Fibroblast of lung (primary cell): ENCODE data around the gene ZCCHC14. TPM values are rescaled to one million over a fixed set of nuclear protein-coding genes. Genes with fewer than 3 reads are reported as not detected.

ENCODE experiments used
- DNase-seq, 2 donors: peaks; one replicate each; pipeline versions ENCODE4 v3.0.0 to v3.0.0-alpha.2; 2010; ENCODE audit warnings: low read depth in 2 of 2
- H2AFZ ChIP-seq: 2 replicates; pipeline ENCODE4 v1.5.1; 2012; ENCODE audit warnings: low read length, control low read depth, inconsistent platforms
- H3K27ac ChIP-seq: 2 replicates; pipeline ENCODE4 v1.5.1; 2011; ENCODE audit warnings: low read length, control low read depth; ENCODE audit not compliant: insufficient read depth
- H3K27me3 ChIP-seq: 2 replicates; pipeline ENCODE4 v1.5.1; 2011; ENCODE audit warnings: mild to moderate bottlenecking, low read length; ENCODE audit not compliant: control insufficient read depth, insufficient read depth
- H3K36me3 ChIP-seq: 2 replicates; pipeline ENCODE4 v1.5.1; 2011; ENCODE audit warnings: low read length; ENCODE audit not compliant: control insufficient read depth, insufficient read depth
- H3K4me1 ChIP-seq: 2 replicates; pipeline ENCODE4 v1.5.1; 2011; ENCODE audit warnings: low read length; ENCODE audit not compliant: control insufficient read depth, insufficient read depth; ENCODE audit errors: extremely low read depth
- H3K4me2 ChIP-seq: 2 replicates; pipeline ENCODE4 v1.5.1; 2011; ENCODE audit warnings: low read length, control low read depth; ENCODE audit not compliant: insufficient read depth; ENCODE audit errors: extremely low read depth
- H3K4me3 ChIP-seq, 4 experiments: fragments of 200-600 bp in 1 of 4; sonication (generic) in 1 of 4; replicated peaks in 1 of 4; 2 replicates each; pipeline ENCODE4 v1.5.1; 2011 to 2016; ENCODE audit warnings: low read length in 4 of 4, low read depth in 3 of 4, mild to moderate bottlenecking in 3 of 4, control low read depth in 2 of 4, inconsistent platforms in 1 of 4, mixed read lengths in 1 of 4; ENCODE audit not compliant: insufficient read depth in 1 of 4; ENCODE audit errors: control extremely low read depth in 1 of 4
- H3K79me2 ChIP-seq: 2 replicates; pipeline ENCODE4 v1.5.1; 2012; ENCODE audit warnings: mild to moderate bottlenecking, low read length, inconsistent platforms; ENCODE audit not compliant: control insufficient read depth, insufficient read depth
- H3K9ac ChIP-seq: 2 replicates; pipeline ENCODE4 v1.5.1; 2011; ENCODE audit warnings: mild to moderate bottlenecking, low read length, control low read depth; ENCODE audit not compliant: insufficient read depth
- H3K9me3 ChIP-seq: 2 replicates; pipeline ENCODE4 v1.5.1; 2012; ENCODE audit warnings: low read depth, low read length; ENCODE audit not compliant: control insufficient read depth, insufficient read depth
- H4K20me1 ChIP-seq: 2 replicates; pipeline ENCODE4 v1.5.1; 2011; ENCODE audit warnings: low read length; ENCODE audit not compliant: control insufficient read depth, insufficient read depth; ENCODE audit errors: extremely low read depth
- EZH2 ChIP-seq: IDR thresholded peaks from 2 replicates; pipeline ENCODE4 v1.5.1; 2012; ENCODE audit warnings: low read length, control low read depth, mild to moderate bottlenecking; ENCODE audit errors: missing control alignments
- polyA plus RNA-seq, 2 donors: library from polyadenylated mRNA; depleted of rRNA in 1 of 2; stranded (reverse) in 1 of 2; unstranded in 1 of 2; fragments of >200 nt; gene quantifications; 2 replicates each; pipeline ENCODE4 v1.2.1, GENCODE V29; 2011 to 2012; ENCODE audit warnings: missing spikeins in 1 of 2
- total RNA-seq: library from RNA; depleted of rRNA; stranded (reverse); fragments of >200 nt; gene quantifications from 2 replicates; pipeline ENCODE4 v1.2.1, GENCODE V29; 2014
- TF ChIP-seq, protein P1 (sequence below), 2 donors: IDR thresholded peaks in 1 of 2; conservative IDR thresholded peaks in 1 of 2; 1 replicate in 1 of 2; 2 replicates in 1 of 2; pipeline ENCODE4 v1.5.1; 2011 to 2012; ENCODE audit warnings: low read length in 2 of 2, control low read depth in 1 of 2, inconsistent platforms in 1 of 2, low read depth in 1 of 2, mild to moderate bottlenecking in 1 of 2

The ZCCHC14 gene
- total and polyA plus RNA-seq, 2 donors (not counting 1 experiment from before 2014, with no cell fraction given) = 6.4 to 16.3 TPM

DNA sequence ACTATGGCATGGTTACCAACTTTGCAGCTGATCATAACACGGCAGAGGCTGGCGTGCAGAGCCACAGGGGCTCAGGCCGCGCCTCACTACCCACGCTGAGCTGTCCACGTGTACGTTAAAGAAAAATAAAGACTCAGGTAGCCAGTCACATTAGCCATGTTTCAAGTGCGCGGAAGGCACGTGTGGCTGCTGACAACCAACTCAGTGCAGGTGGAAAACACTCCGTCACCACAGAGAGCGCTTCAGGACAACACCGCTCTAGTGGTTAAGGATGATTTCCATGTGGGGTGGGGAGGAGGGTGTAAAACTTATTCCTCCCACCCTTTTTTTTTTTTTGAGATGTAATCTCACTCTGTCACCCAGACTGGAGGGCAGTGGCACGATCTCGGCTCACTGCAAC is 33.8 kb downstream of the ZCCHC14 start:
- Histone ChIP-seq H3K4me2 (no peak overlapping the region), H3K27me3 (no peaks in the 10 kb centered on the region), H3K27ac (peak overlapping the region; percentile 94), H4K20me1 (no peaks in the 10 kb centered on the region), H3K9me3 (no peaks in the 10 kb centered on the region), H3K79me2 (peaks cover 29% of the 10 kb centered on the region), H3K4me3 (no peak overlapping the region), H3K9ac (no peak overlapping the region), H3K36me3 (peaks cover 5% of the 10 kb centered on the region), H3K4me1 (peaks cover 23% of the 10 kb centered on the region), H2AFZ (no peak overlapping the region)
- no peak for DNase-seq
- TF ChIP-seq, protein P1, sequence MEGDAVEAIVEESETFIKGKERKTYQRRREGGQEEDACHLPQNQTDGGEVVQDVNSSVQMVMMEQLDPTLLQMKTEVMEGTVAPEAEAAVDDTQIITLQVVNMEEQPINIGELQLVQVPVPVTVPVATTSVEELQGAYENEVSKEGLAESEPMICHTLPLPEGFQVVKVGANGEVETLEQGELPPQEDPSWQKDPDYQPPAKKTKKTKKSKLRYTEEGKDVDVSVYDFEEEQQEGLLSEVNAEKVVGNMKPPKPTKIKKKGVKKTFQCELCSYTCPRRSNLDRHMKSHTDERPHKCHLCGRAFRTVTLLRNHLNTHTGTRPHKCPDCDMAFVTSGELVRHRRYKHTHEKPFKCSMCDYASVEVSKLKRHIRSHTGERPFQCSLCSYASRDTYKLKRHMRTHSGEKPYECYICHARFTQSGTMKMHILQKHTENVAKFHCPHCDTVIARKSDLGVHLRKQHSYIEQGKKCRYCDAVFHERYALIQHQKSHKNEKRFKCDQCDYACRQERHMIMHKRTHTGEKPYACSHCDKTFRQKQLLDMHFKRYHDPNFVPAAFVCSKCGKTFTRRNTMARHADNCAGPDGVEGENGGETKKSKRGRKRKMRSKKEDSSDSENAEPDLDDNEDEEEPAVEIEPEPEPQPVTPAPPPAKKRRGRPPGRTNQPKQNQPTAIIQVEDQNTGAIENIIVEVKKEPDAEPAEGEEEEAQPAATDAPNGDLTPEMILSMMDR (conservative IDR thresholded peaks at IDR 0.05 in 1 of 2, IDR thresholded peaks at IDR 0.05 in 1 of 2; ENCODE audit: low read depth in 1 of 2, low read length in 2 of 2) = no peak
- TF ChIP-seq EZH2 = no peak

DNA sequence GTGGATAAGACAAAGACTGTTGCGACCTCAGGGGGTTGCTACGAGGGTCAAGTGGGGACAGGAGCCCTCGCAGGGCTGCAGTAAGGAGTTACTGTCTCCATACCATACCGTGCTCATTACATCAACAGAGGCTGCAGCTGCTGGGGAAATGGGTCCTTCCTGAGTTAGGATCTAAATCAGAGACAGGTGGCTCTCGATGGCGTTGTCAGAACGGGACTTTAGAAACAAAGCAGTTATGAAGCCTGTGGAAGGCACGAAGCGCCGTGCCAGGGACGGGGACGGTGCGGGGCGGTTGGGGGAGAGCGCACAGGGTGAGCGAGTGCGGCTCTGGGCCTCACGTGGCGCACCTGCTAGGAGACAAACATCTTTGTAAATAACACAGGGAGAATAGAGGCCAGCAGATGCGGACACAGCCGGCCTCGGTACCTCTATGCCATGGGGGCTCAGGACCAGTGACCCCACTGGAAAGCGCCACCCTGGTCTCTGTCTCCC is 34.4 kb downstream of the ZCCHC14 start:
- H3K36me3 ChIP-seq = peaks cover 5% of the 10 kb centered on the region
- peak in 1 of 2 donors; percentile 13 for DNase-seq
- H3K4me2 ChIP-seq = no peak overlapping the region
- no peak overlapping the region for H2AFZ ChIP-seq
- H3K9me3 ChIP-seq = no peaks in the 10 kb centered on the region
- H3K4me1 ChIP-seq = peaks cover 18% of the 10 kb centered on the region
- H3K27me3 ChIP-seq = no peaks in the 10 kb centered on the region
- H4K20me1 ChIP-seq = no peaks in the 10 kb centered on the region
- no peak for TF ChIP-seq EZH2
- TF ChIP-seq, protein P1 (conservative IDR thresholded peaks at IDR 0.05 in 1 of 2, IDR thresholded peaks at IDR 0.05 in 1 of 2; ENCODE audit: low read depth in 1 of 2, low read length in 2 of 2) = no peak
- H3K9ac ChIP-seq = peak overlapping the region; percentile 51
- H3K27ac ChIP-seq = peak overlapping the region; percentile 94
- peaks cover 25% of the 10 kb centered on the region for H3K79me2 ChIP-seq
- no peak overlapping the region for H3K4me3 ChIP-seq

GRCh38 chr16:87457709-87458423 is 35.0 kb downstream of the ZCCHC14 start:
- Histone ChIP-seq H3K36me3 (peaks cover 9% of the 10 kb centered on the region), H3K27ac (peak overlapping the region; percentile 94), H3K79me2 (peaks cover 21% of the 10 kb centered on the region), H3K4me1 (peaks cover 14% of the 10 kb centered on the region), H3K9me3 (no peaks in the 10 kb centered on the region), H3K27me3 (no peaks in the 10 kb centered on the region), H4K20me1 (no peaks in the 10 kb centered on the region), H2AFZ (no peak overlapping the region), H3K4me3 (no peak overlapping the region), H3K4me2 (peak overlapping the region; percentile 65), H3K9ac (peak overlapping the region; percentile 51)
- TF ChIP-seq EZH2 = no peak
- TF ChIP-seq, protein P1 (conservative IDR thresholded peaks at IDR 0.05 in 1 of 2, IDR thresholded peaks at IDR 0.05 in 1 of 2; ENCODE audit: low read depth in 1 of 2, low read length in 2 of 2) = no peak
- peak; percentile 92 to 99 for DNase-seq
